HepG2 (cell line): ENCODE data around the gene ZCCHC3. TPM values are rescaled to one million over a fixed set of nuclear protein-coding genes. Genes with fewer than 3 reads are reported as not detected.

Experiments used
- BRCA1 ChIP-seq: sonication (generic); formaldehyde crosslinking; IDR thresholded peaks from 2 replicates; pipeline ENCODE4 v1.4.0; 2020; ENCODE audit warnings: missing genetic modification reagents
- CCAR2 ChIP-seq: fragments of 200-400 bp; formaldehyde crosslinking; optimal IDR thresholded peaks from 2 replicates; pipeline ENCODE3; 2018; ENCODE audit warnings: low read depth, mild to moderate bottlenecking, low read length, moderate library complexity
- CEBPB ChIP-seq: IDR thresholded peaks from 2 replicates; pipeline ENCODE4 v1.6.1; 2011; ENCODE audit warnings: low read depth, low read length, improper control_type of control experiment, borderline replicate concordance
- ESRRA ChIP-seq: sonication (generic); formaldehyde crosslinking; IDR thresholded peaks from 2 replicates; pipeline ENCODE4 v1.5.1; 2020; ENCODE audit warnings: mild to moderate bottlenecking, low read depth, missing genetic modification reagents
- HIC2 ChIP-seq: sonication (generic); formaldehyde crosslinking; IDR thresholded peaks from 2 replicates; pipeline ENCODE4 v1.9.0; 2022; ENCODE audit warnings: low read depth, missing genetic modification reagents
- HNRNPK ChIP-seq: fragments of 200-400 bp; formaldehyde crosslinking; IDR thresholded peaks from 2 replicates; pipeline ENCODE4 v1.6.1; 2018; ENCODE audit warnings: low read length, low read depth, moderate library complexity, mild to moderate bottlenecking; ENCODE audit not compliant: poor library complexity, severe bottlenecking
- HNRNPL ChIP-seq: fragments of 200-400 bp; formaldehyde crosslinking; IDR thresholded peaks from 2 replicates; pipeline ENCODE4 v1.6.1; 2017; ENCODE audit warnings: mild to moderate bottlenecking, low read depth, low read length
- HOXA9 ChIP-seq: sonication (generic); formaldehyde crosslinking; IDR thresholded peaks from 2 replicates; pipeline ENCODE4 v1.8.1; 2022; ENCODE audit warnings: missing genetic modification reagents, mild to moderate bottlenecking, moderate library complexity, borderline replicate concordance
- IRX3 ChIP-seq: sonication (generic); formaldehyde crosslinking; IDR thresholded peaks from 2 replicates; pipeline ENCODE4 v1.8.1; 2023; ENCODE audit warnings: mild to moderate bottlenecking, low read depth, missing genetic modification reagents, borderline replicate concordance
- KLF9 ChIP-seq: IDR thresholded peaks from 2 replicates; pipeline ENCODE4 v1.6.1; 2016; ENCODE audit warnings: low read depth
- MTA3 ChIP-seq: sonication (generic); formaldehyde crosslinking; IDR thresholded peaks from 2 replicates; pipeline ENCODE4 v1.4.0; 2020; ENCODE audit warnings: missing genetic modification reagents
- NFE2L1 ChIP-seq: sonication (generic); formaldehyde crosslinking; IDR thresholded peaks from 2 replicates; pipeline ENCODE4 v1.4.0; 2020; ENCODE audit warnings: missing genetic modification reagents, mild to moderate bottlenecking, borderline replicate concordance
- NONO ChIP-seq, 2 experiments: fragments of 450-650 bp in 1 of 2; sonication (generic) in 1 of 2; formaldehyde crosslinking in 1 of 2; IDR thresholded peaks in 1 of 2; conservative IDR thresholded peaks in 1 of 2; 2 replicates each; pipeline versions ENCODE4 v1.6.1 to v1.8.0; 2017 to 2022; ENCODE audit warnings: mild to moderate bottlenecking in 1 of 2, missing genetic modification reagents in 1 of 2, moderate library complexity in 1 of 2
- NR3C1 ChIP-seq: sonication (generic); formaldehyde crosslinking; IDR thresholded peaks from 2 replicates; pipeline ENCODE4 v1.4.0; 2020; ENCODE audit warnings: missing genetic modification reagents
- PITX1 ChIP-seq: sonication (generic); formaldehyde crosslinking; IDR thresholded peaks from 2 replicates; pipeline ENCODE4 v1.5.1; 2020; ENCODE audit warnings: mild to moderate bottlenecking, missing genetic modification reagents
- ZBTB38 ChIP-seq: sonication (generic); formaldehyde crosslinking; IDR thresholded peaks from 2 replicates; pipeline ENCODE4 v1.5.1; 2020; ENCODE audit warnings: mild to moderate bottlenecking, missing genetic modification reagents
- ZBTB7A ChIP-seq: sonication (generic); formaldehyde crosslinking; IDR thresholded peaks from 2 replicates; pipeline ENCODE4 v1.8.0; 2022; ENCODE audit warnings: mild to moderate bottlenecking, missing genetic modification reagents
- ZNF17 ChIP-seq: sonication (generic); formaldehyde crosslinking; IDR thresholded peaks from 2 replicates; pipeline ENCODE4 v1.5.0; 2020; ENCODE audit warnings: mild to moderate bottlenecking, missing genetic modification reagents
- ZNF510 ChIP-seq: sonication (generic); formaldehyde crosslinking; IDR thresholded peaks from 2 replicates; pipeline ENCODE4 v1.4.0; 2020; ENCODE audit warnings: low read depth, mild to moderate bottlenecking, missing genetic modification reagents
- ZNF556 ChIP-seq: sonication (generic); formaldehyde crosslinking; IDR thresholded peaks from 2 replicates; pipeline ENCODE4 v1.4.0; 2020; ENCODE audit warnings: mild to moderate bottlenecking, missing genetic modification reagents, borderline replicate concordance
- ZNF574 ChIP-seq: sonication (generic); formaldehyde crosslinking; IDR thresholded peaks from 2 replicates; pipeline ENCODE4 v1.4.0; 2020; ENCODE audit warnings: missing genetic modification reagents
- ZNF850 ChIP-seq: sonication (generic); formaldehyde crosslinking; conservative IDR thresholded peaks from 2 replicates; pipeline ENCODE4 v1.9.0; 2021; ENCODE audit warnings: mild to moderate bottlenecking, missing genetic modification reagents
- polyA plus RNA-seq, 8 experiments: library from polyadenylated mRNA; depleted of rRNA in 3 of 8; stranded (reverse) in 7 of 8; unstranded in 1 of 8; fragments of >200 nt; fragmentation: Illumina TruSeq in 4 of 8; extraction: Trizol in 4 of 8; gene quantifications; 2 replicates each; pipeline versions ENCODE4 v1.2.1 to v1.2.3, GENCODE V29; 2011 to 2016; ENCODE audit warnings: low read depth in 4 of 8, missing spikeins in 1 of 8, mixed read lengths in 1 of 8; ENCODE audit not compliant: insufficient read depth in 1 of 8
- total RNA-seq, 5 experiments: library from RNA; depleted of rRNA; stranded (reverse); fragments of >200 nt; fragmentation: Illumina TruSeq; extraction: Trizol; gene quantifications; 2 replicates each; pipeline ENCODE4 v1.2.3, GENCODE V29; 2016; ENCODE audit warnings: low read depth in 1 of 5
- TF ChIP-seq, protein P1 (sequence below): sonication (generic); formaldehyde crosslinking; IDR thresholded peaks from 2 replicates; pipeline ENCODE4 v1.4.0; 2020; ENCODE audit warnings: missing genetic modification reagents

Gene ZCCHC3
- total and polyA plus RNA-seq, 2 of the 13 experiments (the other 11 are each of a cell fraction or from before 2014, with no cell fraction given): 46.6 to 63.0 TPM

DNA sequence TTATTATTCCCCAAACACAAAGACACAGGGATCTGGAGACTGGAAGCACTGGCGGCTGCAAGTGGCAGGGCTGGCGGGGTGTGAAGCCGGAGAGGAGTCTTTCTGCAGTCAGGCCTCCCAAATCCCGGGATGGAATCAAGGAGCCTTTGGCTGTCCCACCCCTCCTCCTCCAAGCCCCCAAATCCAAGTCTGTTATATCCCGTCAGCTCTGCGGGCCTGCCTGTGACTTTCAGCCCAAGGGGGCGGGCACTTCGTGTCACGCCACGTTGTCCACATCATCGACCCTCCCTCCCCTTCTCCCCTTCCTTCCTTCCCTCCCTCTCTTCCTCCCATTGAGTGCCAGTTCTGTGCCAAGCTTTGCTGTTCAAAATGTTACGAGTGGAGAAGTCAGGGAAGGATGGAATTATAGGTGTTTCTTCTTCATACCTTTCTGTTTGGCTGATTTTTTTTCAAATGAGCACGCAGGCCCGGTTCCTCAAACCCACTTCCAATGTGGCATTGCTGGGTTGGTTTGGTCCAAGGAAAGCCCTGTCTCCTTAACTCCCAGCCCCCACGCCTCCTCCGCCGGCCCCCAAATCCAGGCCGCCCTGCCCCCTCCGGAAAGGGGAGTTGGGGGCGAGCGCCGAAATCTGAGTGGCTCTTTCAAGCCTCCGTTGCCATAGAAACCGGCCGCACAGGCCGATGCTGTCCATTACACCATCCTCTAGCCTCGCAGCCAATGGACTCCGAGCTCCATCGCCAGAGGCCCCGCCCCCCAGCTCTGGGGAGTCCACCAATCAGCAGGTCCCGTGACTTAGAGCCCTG is 12.7 kb downstream of the ZCCHC3 start (continued):
- TF ChIP-seq IRX3: no peak
- TF ChIP-seq KLF9: 0 out of 2 replicates have a peak, but pooled peaks have one; percentile 21
- TF ChIP-seq HOXA9: peak; percentile 51; the same call in 1 of the 2 replicates
- TF ChIP-seq ESRRA: peak; percentile 78; the same call in 1 of the 2 replicates
- TF ChIP-seq HNRNPK: peak; percentile 76
- no peak for TF ChIP-seq MTA3 (CRISPR knock-in tag)
- peak; percentile 59 for TF ChIP-seq ZNF574 (CRISPR knock-in tag)
- peak; percentile 51; the same call in 1 of the 2 replicates for TF ChIP-seq HIC2 (CRISPR knock-in tag)
- TF ChIP-seq ZBTB7A (CRISPR knock-in tag): no peak
- TF ChIP-seq CEBPB: peak; percentile 56; the same call in 1 of the 2 replicates
- no peak for TF ChIP-seq NONO (IDR thresholded peaks at IDR 0.05)
- peak; percentile 59; the same call in 1 of the 2 replicates for TF ChIP-seq NONO (CRISPR knock-in tag; conservative IDR thresholded peaks at IDR 0.05)
- TF ChIP-seq HNRNPL: no peak
- no peak for TF ChIP-seq NFE2L1 (CRISPR knock-in tag)
- TF ChIP-seq NR3C1 (CRISPR knock-in tag): no peak
- 0 out of 2 replicates have a peak, but pooled peaks have one; percentile 31 for TF ChIP-seq ZNF510
- TF ChIP-seq, protein P1, sequence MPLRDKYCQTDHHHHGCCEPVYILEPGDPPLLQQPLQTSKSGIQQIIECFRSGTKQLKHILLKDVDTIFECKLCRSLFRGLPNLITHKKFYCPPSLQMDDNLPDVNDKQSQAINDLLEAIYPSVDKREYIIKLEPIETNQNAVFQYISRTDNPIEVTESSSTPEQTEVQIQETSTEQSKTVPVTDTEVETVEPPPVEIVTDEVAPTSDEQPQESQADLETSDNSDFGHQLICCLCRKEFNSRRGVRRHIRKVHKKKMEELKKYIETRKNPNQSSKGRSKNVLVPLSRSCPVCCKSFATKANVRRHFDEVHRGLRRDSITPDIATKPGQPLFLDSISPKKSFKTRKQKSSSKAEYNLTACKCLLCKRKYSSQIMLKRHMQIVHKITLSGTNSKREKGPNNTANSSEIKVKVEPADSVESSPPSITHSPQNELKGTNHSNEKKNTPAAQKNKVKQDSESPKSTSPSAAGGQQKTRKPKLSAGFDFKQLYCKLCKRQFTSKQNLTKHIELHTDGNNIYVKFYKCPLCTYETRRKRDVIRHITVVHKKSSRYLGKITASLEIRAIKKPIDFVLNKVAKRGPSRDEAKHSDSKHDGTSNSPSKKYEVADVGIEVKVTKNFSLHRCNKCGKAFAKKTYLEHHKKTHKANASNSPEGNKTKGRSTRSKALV (CRISPR knock-in tag): peak; percentile 18; the same call in 1 of the 2 replicates
- peak; percentile 59; the same call in 1 of the 2 replicates for TF ChIP-seq ZBTB38 (CRISPR knock-in tag)
- TF ChIP-seq ZNF850 (CRISPR knock-in tag): no peak
- TF ChIP-seq ZNF17 (CRISPR knock-in tag): no peak
- peak; percentile 58 for TF ChIP-seq CCAR2
- no peak; the same call in 1 of the 2 replicates for TF ChIP-seq BRCA1
- TF ChIP-seq ZNF556 (CRISPR knock-in tag): peak; percentile 52; the same call in 1 of the 2 replicates
- no peak for TF ChIP-seq PITX1 (CRISPR knock-in tag)
